WERI-Rb-1 (cell line): ENCODE results near the gene KCNMA1.
"Not testable (repeated sequence)": the region's sequence is repeated elsewhere in the genome, so short reads cannot be mapped to it uniquely, and the experiment has no call there.

ENCODE experiments used
- DNase-seq: peaks from one replicate; pipeline ENCODE4 v3.0.0-alpha.2; 2020
- H3K27ac ChIP-seq: fragments of 250-450 bp; sonication (Bioruptor Pico); 2 replicates; pipeline ENCODE4 v1.5.1; 2020; ENCODE audit warnings: mild to moderate bottlenecking, moderate library complexity
- H3K27me3 ChIP-seq: fragments of 250-450 bp; sonication (Bioruptor Pico); 2 replicates; pipeline ENCODE4 v1.5.1; 2021; ENCODE audit warnings: mild to moderate bottlenecking, low read depth, moderate library complexity; ENCODE audit not compliant: insufficient read depth, severe bottlenecking
- H3K36me3 ChIP-seq: fragments of 250-450 bp; sonication (Bioruptor Pico); 2 replicates; pipeline ENCODE4 v1.5.1; 2020; ENCODE audit warnings: mild to moderate bottlenecking, moderate library complexity
- H3K4me3 ChIP-seq: 2 replicates; pipeline ENCODE4 v1.5.1; 2011; ENCODE audit warnings: low read depth, mild to moderate bottlenecking, control low read depth, low read length
- H3K9me3 ChIP-seq: fragments of 250-450 bp; sonication (Bioruptor Pico); 2 replicates; pipeline ENCODE4 v1.5.1; 2021; ENCODE audit warnings: mild to moderate bottlenecking, moderate library complexity; ENCODE audit not compliant: severe bottlenecking
- CTCF ChIP-seq: IDR thresholded peaks from 2 replicates; pipeline ENCODE4 v1.5.1; 2011; ENCODE audit warnings: low read depth, mild to moderate bottlenecking, control low read depth, inconsistent platforms, low read length

KCNMA1 gene

GRCh38 chr10:77416311-77417135, 221.1 kb downstream of the KCNMA1 start:
- Histone ChIP-seq H3K27ac (no peak overlapping the region), H3K9me3 (no peaks in the 10 kb centered on the region), H3K4me3 (no peak overlapping the region), H3K36me3 (no peaks in the 10 kb centered on the region), H3K27me3 (no peaks in the 10 kb centered on the region)
- DNase-seq: no peak
- no peak for TF ChIP-seq CTCF

GRCh38 chr10:77415313-77415960, 222.2 kb downstream of the KCNMA1 start:
- no peak for TF ChIP-seq CTCF
- H3K36me3 ChIP-seq: no peaks in the 10 kb centered on the region
- no peak for DNase-seq
- H3K4me3 ChIP-seq: no peak overlapping the region
- no peak overlapping the region for H3K27ac ChIP-seq
- no peaks in the 10 kb centered on the region for H3K9me3 ChIP-seq
- H3K27me3 ChIP-seq: no peaks in the 10 kb centered on the region

GRCh38 chr10:77413231-77413630, 224.4 kb downstream of the KCNMA1 start:
- DNase-seq: peak; percentile 80
- Histone ChIP-seq H3K9me3 (no peaks in the 10 kb centered on the region), H3K4me3 (no peak overlapping the region; the same call in 1 of the 2 replicates), H3K36me3 (no peaks in the 10 kb centered on the region), H3K27me3 (no peaks in the 10 kb centered on the region), H3K27ac (peak overlapping the region; percentile 69)
- TF ChIP-seq CTCF: no peak

- H3K4me3 ChIP-seq, H3K9me3 ChIP-seq, H3K27me3 ChIP-seq, H3K36me3 ChIP-seq, DNase-seq: not testable (repeated sequence)
- peak overlapping the region; percentile 69 for H3K27ac ChIP-seq
These were observed 225.0 kb downstream of the KCNMA1 start for GRCh38 chr10:77412573-77413133.

- H3K9me3 ChIP-seq: no peaks in the 10 kb centered on the region
- H3K4me3 ChIP-seq: no peak overlapping the region
- no peaks in the 10 kb centered on the region for H3K27me3 ChIP-seq
- DNase-seq: no peak
- H3K36me3 ChIP-seq: no peaks in the 10 kb centered on the region
- H3K27ac ChIP-seq: no peak overlapping the region
- TF ChIP-seq CTCF: no peak
These were observed 225.8 kb downstream of the KCNMA1 start for GRCh38 chr10:77411805-77412204.

- TF ChIP-seq CTCF: no peak
- Histone ChIP-seq H3K27ac (peak overlapping the region; percentile 22; the same call in 1 of the 2 replicates), H3K27me3 (no peaks in the 10 kb centered on the region), H3K9me3 (no peaks in the 10 kb centered on the region), H3K36me3 (no peaks in the 10 kb centered on the region), H3K4me3 (no peak overlapping the region)
- no peak for DNase-seq
These were observed 227.1 kb downstream of the KCNMA1 start for GRCh38 chr10:77410523-77410922.
